K562 (cell line): ENCODE measurements around the gene XKR7. TPM values are rescaled to one million over a fixed set of nuclear protein-coding genes. Genes with fewer than 3 reads are reported as not detected.
A peak's percentile ranks its signal among the peaks of the same experiment; 100 is the strongest.

Experiments used
- C11orf30 ChIP-seq: fragments of 450-650 bp; IDR thresholded peaks from 2 replicates; pipeline ENCODE4 v1.6.1; 2016; ENCODE audit warnings: low read depth, mild to moderate bottlenecking
- ILK ChIP-seq: fragments of 450-650 bp; IDR thresholded peaks from 2 replicates; pipeline ENCODE4 v1.6.1; 2016; ENCODE audit warnings: missing genetic modification characterization, low read depth, mild to moderate bottlenecking, missing compliant biosample characterization, moderate library complexity, borderline replicate concordance
- PHF20 ChIP-seq: fragments of 450-650 bp; IDR thresholded peaks from 2 replicates; pipeline ENCODE4 v1.6.1; 2018; ENCODE audit not compliant: partially characterized antibody
- POLR2A ChIP-seq: fragments of 450-650 bp; conservative IDR thresholded peaks from 2 replicates; pipeline ENCODE4 v1.6.1; 2016
- PURB ChIP-seq: sonication (generic); formaldehyde crosslinking; IDR thresholded peaks from 2 replicates; pipeline ENCODE4 v1.9.0; 2021; ENCODE audit warnings: low read depth, mild to moderate bottlenecking, missing genetic modification reagents
- ZNF217 ChIP-seq: sonication (generic); formaldehyde crosslinking; IDR thresholded peaks from 2 replicates; pipeline ENCODE4 v1.8.0; 2022; ENCODE audit warnings: mild to moderate bottlenecking, missing genetic modification reagents
- ZNF77 ChIP-seq: fragments of 250-450 bp; sonication (Bioruptor Pico); IDR thresholded peaks from 2 replicates; pipeline ENCODE4 v1.5.0; 2020
- polyA plus RNA-seq, 8 experiments: library from polyadenylated mRNA; depleted of rRNA in 4 of 8; stranded (reverse) in 5 of 8; unstranded in 3 of 8; fragments of >200 nt; fragmentation: Nextera tagmentation in 2 of 8; fragmentation: Illumina TruSeq in 1 of 8; extraction: Ambion mirVana in 2 of 8; extraction: Trizol in 1 of 8; gene quantifications; 2 replicates each; pipeline versions ENCODE4 v1.2.1 to v1.2.3, GENCODE V29; 2011 to 2014; ENCODE audit warnings: inconsistent platforms in 1 of 8, missing spikeins in 1 of 8
- total RNA-seq, 7 experiments: library from RNA; depleted of rRNA in 6 of 7; stranded (reverse); fragments of >200 nt in 6 of 7; fragmentation: Illumina TruSeq in 2 of 7; extraction: Trizol in 2 of 7; gene quantifications; 2 replicates each; pipeline versions ENCODE4 v1.2.1 to v1.2.3, GENCODE V29; 2011 to 2021; ENCODE audit warnings: low replicate concordance in 1 of 7
- TF ChIP-seq, protein P1 (sequence below): fragments of 450-650 bp; IDR thresholded peaks from one replicate; pipeline ENCODE4 v1.6.1; 2018; ENCODE audit warnings: mild to moderate bottlenecking, moderate library complexity; ENCODE audit not compliant: partially characterized antibody
- TF ChIP-seq, protein P2 (sequence below): fragments of 250-450 bp; sonication (Bioruptor Pico); IDR thresholded peaks from 2 replicates; pipeline ENCODE4 v1.4.0; 2020; ENCODE audit warnings: borderline replicate concordance

The XKR7 gene
- total and polyA plus RNA-seq, 9 of the 15 experiments (the other 6 are each of a cell fraction or from before 2014, with no cell fraction given), result 0.02 TPM; not detected in 8

DNA sequence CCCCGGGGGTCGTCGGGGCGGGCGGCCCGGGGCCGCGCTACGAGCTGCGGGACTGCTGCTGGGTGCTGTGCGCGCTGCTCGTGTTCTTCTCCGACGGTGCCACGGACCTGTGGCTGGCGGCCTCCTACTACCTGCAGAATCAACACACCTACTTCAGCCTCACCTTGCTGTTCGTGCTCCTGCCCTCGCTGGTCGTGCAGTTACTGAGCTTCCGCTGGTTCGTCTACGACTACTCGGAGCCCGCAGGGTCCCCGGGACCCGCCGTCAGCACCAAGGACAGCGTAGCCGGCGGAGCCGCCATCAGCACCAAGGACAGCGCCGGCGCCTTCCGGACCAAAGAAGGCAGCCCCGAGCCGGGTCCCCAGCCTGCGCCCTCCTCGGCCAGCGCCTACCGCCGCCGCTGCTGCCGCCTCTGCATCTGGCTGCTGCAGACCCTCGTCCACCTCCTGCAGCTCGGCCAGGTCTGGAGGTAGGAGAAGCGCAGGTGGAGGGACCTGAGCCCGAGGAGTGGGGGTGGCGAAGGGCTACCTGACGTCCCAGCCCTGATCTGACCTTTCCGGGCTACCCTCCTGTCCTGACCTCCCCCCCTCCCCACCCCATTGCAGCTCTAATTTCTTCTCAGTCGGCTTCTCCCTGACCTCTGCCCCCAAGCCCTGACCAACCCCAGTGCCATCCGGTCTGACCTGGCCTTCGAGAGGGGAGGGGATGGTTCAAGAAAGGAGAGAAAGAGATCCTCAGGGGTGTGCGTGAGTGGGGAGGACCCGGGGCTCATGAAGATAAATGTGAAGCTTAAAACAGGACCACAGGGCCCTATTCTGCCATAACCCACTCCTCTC is 558 bp downstream of the XKR7 start (continued):
- TF ChIP-seq, protein P1, sequence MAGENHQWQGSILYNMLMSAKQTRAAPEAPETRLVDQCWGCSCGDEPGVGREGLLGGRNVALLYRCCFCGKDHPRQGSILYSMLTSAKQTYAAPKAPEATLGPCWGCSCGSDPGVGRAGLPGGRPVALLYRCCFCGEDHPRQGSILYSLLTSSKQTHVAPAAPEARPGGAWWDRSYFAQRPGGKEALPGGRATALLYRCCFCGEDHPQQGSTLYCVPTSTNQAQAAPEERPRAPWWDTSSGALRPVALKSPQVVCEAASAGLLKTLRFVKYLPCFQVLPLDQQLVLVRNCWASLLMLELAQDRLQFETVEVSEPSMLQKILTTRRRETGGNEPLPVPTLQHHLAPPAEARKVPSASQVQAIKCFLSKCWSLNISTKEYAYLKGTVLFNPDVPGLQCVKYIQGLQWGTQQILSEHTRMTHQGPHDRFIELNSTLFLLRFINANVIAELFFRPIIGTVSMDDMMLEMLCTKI, result no peak
- TF ChIP-seq ZNF217 (peak; percentile 99), POLR2A (no peak), ILK (no peak), PURB (CRISPR knock-in tag) (peak; percentile 90; the same call in 1 of the 2 replicates), PHF20 (no peak), ZNF77 (no peak), C11orf30 (no peak)
- TF ChIP-seq, protein P2, sequence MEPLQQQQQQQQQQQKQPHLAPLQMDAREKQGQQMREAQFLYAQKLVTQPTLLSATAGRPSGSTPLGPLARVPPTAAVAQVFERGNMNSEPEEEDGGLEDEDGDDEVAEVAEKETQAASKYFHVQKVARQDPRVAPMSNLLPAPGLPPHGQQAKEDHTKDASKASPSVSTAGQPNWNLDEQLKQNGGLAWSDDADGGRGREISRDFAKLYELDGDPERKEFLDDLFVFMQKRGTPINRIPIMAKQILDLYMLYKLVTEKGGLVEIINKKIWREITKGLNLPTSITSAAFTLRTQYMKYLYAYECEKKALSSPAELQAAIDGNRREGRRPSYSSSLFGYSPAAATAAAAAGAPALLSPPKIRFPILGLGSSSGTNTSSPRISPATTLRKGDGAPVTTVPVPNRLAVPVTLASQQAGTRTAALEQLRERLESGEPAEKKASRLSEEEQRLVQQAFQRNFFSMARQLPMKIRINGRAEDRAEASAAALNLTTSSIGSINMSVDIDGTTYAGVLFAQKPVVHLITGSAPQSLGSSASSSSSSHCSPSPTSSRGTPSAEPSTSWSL (CRISPR knock-in tag), result no peak
- TF ChIP-seq, all 486 proteins: peak for 171
